NCI-H460 (cell line): ENCODE results near the gene RRM2. TPM values are rescaled to one million over a fixed set of nuclear protein-coding genes. Genes with fewer than 3 reads are reported as not detected.

Source experiments
- DNase-seq: peaks from one replicate; pipeline ENCODE4 v3.0.0-alpha.2; 2016; ENCODE audit warnings: low read depth; ENCODE audit errors: extremely low read depth
- polyA plus RNA-seq: library from polyadenylated mRNA; depleted of rRNA; stranded (reverse); fragments of >200 nt; gene quantifications from 2 replicates; pipeline ENCODE4 v1.2.3, GENCODE V29; 2014; cell fraction: nucleus; rRNA removed
- total RNA-seq: library from RNA; depleted of rRNA; stranded (reverse); fragments of >200 nt; shearing (Covaris generic); gene quantifications from 2 replicates; pipeline ENCODE4 v1.2.3, GENCODE V29; 2014; rRNA removed

The RRM2 gene
- total RNA-seq = 62.5 and 68.7 TPM in 2 replicates
- polyA plus RNA-seq = 112 and 144 TPM in 2 replicates

- peak; percentile 95 for DNase-seq
Observed at GRCh38 chr2:10122500-10123280, at the start of gene RRM2. Gene RRM2, plus strand, starts transcription at chr2:10122739. Its CDS starts 60 bp downstream, at chr2:10122799.

- DNase-seq = no peak
Observed at GRCh38 chr2:10073706-10074105, 48.8 kb upstream of the RRM2 start.

- DNase-seq = no peak
Observed at GRCh38 chr2:10075101-10075500, 47.4 kb upstream of the RRM2 start.

GRCh38 chr2:10075571-10076209 is 46.8 kb upstream of the RRM2 start:
- no peak for DNase-seq

GRCh38 chr2:10076511-10076910 is 46.0 kb upstream of the RRM2 start:
- no peak for DNase-seq

GRCh38 chr2:10076988-10077527 is 45.5 kb upstream of the RRM2 start:
- no peak for DNase-seq

GRCh38 chr2:10078001-10078400 is 44.5 kb upstream of the RRM2 start:
- DNase-seq = no peak

- DNase-seq = no peak
Observed at GRCh38 chr2:10078704-10079265, 43.8 kb upstream of the RRM2 start.

GRCh38 chr2:10079266-10079869 is 43.2 kb upstream of the RRM2 start:
- no peak for DNase-seq

- peak; percentile 11 for DNase-seq
Observed at GRCh38 chr2:10079870-10080535, 42.5 kb upstream of the RRM2 start, which contains the start of gene CYS1. Gene CYS1, minus strand, starts transcription at chr2:10080411. Its CDS starts 188 bp downstream, at chr2:10080223.

GRCh38 chr2:10080536-10081304 is 41.8 kb upstream of the RRM2 start:
- DNase-seq = no peak

GRCh38 chr2:10083046-10083445 is 39.5 kb upstream of the RRM2 start:
- DNase-seq = no peak

GRCh38 chr2:10083692-10084211 is 38.8 kb upstream of the RRM2 start:
- DNase-seq = no peak

- DNase-seq = no peak
Observed at GRCh38 chr2:10084223-10084865, 38.2 kb upstream of the RRM2 start.

- DNase-seq = no peak
Observed at GRCh38 chr2:10085043-10085667, 37.4 kb upstream of the RRM2 start.

GRCh38 chr2:10085668-10086059 is 36.9 kb upstream of the RRM2 start:
- DNase-seq = no peak

- DNase-seq = no peak
Observed at GRCh38 chr2:10086950-10087349, 35.6 kb upstream of the RRM2 start.

GRCh38 chr2:10087360-10087759 is 35.2 kb upstream of the RRM2 start:
- no peak for DNase-seq
